HG02763 (cell line): ENCODE results near the gene MAT2A.
"Not testable (repeated sequence)": the region's sequence is repeated elsewhere in the genome, so short reads cannot be mapped to it uniquely, and the experiment has no call there.

Experiments used
- ATAC-seq: cut with Tn5 transposase; IDR thresholded peaks from one replicate; pipeline ENCODE4 v1.9.1; 2021; ENCODE audit warnings: mild to moderate bottlenecking, moderate library complexity; ENCODE audit not compliant: unreplicated experiment

Gene MAT2A

DNA sequence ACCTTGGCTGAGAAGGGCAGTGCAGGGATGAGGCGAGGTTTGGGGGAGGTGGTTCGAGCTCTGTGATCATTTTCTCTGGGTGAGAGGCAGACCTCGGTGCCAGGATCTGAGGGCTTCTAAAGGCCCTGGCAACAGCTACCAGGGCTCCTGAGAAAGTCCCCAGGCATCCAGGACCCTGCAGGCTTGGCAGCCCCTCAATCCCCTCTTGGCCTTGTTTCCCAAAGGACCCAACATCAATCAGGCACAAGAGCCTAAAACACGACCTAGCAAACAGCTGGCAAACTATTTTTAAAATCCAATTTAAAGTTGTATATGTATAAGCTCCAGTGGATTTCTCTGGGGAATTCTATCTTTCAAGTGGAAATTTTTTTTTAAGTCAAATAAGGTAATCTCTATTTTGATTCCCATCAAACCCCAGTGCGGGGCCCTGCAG, 15.0 kb upstream of the MAT2A start:
- no peak for ATAC-seq

DNA sequence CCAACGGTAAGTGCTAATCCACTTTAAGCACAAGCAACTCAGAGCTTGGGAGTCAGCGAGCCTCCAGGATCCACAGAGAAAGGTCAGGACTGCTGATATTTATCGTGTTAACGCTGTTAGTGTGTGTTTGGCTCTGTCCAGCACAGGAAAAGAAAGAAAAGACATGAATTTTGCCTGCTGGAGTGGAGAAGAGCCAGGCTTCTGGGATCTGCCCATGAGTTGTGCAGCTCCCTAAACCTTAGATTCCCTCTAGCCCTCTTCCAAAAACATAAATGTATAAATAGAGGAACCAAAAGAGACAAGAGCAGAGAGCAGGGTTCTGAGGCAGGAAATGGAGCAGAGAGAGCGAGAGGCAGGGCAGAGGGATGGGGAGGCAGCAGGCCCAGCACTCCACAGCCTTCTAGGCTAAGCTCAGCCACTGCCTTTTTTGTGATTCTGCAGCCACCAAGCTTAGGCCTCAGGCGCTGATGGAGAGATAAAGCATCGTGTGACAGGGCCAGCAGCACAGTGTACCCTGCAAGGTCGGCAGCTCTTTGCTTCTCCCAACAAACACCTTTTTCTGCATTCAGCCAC, 14.5 kb upstream of the MAT2A start:
- ATAC-seq, result no peak

GRCh38 chr2:85525029-85525428, 13.9 kb upstream of the MAT2A start:
- no peak for ATAC-seq

DNA sequence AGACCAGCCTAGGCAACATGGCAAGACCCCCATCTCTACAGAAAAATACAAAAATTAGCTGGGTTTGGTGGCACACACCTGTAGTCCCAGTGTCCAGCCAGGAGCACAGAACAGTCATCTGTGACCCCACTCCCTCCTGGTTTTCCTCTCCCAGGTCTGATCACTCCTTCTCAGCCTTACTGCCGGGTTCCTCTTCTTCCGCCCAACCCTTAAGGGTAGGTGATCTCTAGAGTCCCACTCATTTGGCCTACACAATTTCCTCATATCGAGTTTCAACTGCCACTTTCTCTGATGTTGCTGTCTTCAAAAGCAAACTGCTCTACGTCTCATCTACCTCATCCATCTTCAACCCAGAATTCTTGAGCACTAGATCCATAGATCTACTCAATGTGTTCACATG, 13.4 kb upstream of the MAT2A start:
- ATAC-seq, result no peak

DNA sequence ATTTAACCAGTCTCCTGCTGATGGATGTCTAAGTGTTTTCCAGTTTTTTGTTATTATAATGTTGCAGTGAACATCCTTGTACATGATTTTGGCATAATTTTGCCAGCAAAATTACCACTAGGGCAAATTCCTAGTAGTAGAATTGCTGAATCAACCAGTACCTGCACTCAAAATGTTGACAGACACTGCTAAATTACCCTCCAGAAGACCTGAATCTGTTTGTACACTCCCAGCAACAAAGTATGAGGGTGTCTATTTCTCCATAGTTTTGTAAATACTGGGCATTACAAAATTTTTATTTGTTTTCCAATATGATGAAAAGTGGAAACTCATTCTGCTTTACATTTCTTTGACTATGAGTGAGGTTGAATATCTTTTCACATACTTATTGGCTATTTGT, 11.2 kb upstream of the MAT2A start:
- no peak for ATAC-seq

DNA sequence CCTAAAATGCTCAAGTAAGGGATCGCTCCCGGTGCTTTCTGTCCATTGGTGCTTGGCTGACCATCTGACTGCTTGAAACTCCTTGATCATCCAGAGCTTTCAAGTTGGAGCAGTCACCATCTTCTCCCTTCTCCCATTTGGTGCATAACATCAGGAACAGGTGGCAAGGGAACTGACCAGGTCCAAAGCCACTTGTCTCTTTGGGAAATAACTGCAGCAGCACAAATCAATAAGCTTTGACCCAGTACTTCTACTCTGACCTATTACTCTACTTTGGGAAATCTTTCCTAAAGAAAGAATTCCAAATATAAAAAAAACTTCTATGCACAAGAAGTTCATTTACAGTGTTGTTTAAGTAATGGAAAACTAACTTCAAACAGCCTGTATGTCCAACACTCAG, 10.6 kb upstream of the MAT2A start:
- ATAC-seq, result no peak

DNA sequence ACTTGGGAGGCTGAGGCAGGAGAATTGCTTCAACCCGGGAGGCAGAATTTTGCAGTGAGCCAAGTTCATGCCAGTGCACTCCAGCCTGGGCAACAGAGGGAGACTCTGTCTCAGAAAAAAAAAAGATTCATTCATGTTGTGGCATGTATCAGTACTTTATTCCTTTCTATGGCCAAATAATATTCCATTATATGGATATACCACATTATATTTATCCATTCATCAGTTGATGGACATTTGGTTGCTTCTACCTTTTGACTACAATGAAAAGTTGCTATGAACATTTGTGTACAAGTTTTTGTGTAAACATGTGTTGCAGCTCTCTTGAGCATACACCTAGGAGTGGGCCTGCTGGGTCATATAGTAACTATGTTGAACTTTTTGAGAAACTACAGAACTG, 9.2 kb upstream of the MAT2A start:
- no peak for ATAC-seq

DNA sequence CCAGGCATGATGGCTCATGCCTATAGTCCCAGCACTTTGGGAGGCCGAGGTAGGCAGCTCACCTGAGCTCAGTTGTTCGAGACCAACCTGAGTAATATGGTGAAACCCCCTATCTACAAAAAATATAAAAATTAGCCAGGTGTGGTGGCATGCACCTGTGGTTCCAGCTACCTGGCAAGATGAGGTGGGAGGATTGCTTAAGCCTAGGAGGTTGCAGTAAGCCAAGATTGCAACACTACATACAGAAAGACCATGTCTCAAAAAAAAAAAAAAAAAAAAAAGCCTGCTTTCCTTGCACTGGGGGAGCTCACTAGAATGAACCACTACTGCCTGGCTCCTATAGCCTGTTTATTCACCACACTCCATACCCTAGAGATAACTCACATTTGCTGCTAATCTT, 7.4 kb upstream of the MAT2A start:
- no peak for ATAC-seq

- ATAC-seq, result no peak
Observed at GRCh38 chr2:85534099-85534498, 4.9 kb upstream of the MAT2A start.

DNA sequence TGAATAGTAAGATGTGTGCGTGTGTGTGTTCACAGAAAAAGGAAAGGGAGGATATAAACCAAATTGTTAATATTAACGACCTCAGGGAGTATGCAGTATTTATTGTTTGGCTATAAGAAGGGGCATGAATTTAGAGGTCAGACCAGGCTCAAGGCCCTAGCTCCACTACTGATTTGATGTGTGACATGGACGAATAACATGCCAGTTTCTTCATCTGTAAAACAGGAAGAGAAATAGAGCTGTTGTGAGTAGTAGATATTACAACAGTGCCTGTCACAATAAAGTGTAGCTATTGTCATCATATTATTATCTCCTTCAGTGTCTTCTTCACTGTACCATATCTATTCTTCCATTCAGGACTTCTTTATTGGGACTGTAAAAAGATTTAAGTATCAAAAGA, 4.1 kb upstream of the MAT2A start:
- ATAC-seq, result no peak

- ATAC-seq, result no peak
Observed at GRCh38 chr2:85536479-85536878, 2.5 kb upstream of the MAT2A start.

DNA sequence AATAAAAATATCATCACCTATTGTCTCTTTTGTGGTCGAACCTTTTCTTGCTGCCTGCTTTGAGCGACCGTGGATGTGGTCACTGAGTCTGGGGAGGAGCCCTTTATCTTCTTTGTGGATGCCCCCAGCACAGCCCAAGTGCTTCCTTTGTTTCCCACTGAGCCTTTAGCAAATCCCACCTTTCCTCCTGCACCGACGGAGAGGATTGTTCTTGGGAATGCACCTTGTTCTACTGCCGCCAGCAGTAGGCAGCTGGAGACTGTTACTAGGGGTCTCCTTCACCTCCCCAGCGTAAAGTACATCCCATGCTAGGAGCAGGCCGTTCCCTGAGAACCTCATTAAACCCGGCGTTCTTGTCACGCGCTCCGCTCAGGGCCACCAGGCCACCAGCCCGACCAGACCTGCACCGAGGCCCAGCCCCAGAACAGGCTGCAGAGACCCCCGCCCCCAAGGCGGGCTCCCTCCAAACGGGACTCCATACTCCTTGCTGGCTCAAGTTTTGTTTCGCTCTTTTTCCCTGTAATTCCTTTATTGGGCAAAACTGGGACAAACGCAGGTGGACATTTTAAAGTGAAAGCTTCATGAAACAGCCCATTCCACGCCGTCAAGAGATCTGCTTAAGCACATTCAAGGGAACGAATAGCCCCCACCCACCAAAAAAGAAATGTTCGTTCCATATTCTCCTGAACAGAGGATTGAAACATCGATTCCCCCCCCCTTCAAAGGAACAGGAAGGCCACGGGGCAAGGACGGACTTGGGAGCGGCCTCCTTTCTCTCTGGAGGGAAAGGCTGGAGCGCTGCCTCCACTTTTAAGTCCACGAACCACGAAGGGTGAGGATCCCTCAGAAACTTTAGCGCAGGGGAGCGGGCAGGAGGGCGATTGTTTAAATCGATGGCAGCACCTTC, 1.1 kb upstream of the MAT2A start:
- no peak for ATAC-seq

DNA sequence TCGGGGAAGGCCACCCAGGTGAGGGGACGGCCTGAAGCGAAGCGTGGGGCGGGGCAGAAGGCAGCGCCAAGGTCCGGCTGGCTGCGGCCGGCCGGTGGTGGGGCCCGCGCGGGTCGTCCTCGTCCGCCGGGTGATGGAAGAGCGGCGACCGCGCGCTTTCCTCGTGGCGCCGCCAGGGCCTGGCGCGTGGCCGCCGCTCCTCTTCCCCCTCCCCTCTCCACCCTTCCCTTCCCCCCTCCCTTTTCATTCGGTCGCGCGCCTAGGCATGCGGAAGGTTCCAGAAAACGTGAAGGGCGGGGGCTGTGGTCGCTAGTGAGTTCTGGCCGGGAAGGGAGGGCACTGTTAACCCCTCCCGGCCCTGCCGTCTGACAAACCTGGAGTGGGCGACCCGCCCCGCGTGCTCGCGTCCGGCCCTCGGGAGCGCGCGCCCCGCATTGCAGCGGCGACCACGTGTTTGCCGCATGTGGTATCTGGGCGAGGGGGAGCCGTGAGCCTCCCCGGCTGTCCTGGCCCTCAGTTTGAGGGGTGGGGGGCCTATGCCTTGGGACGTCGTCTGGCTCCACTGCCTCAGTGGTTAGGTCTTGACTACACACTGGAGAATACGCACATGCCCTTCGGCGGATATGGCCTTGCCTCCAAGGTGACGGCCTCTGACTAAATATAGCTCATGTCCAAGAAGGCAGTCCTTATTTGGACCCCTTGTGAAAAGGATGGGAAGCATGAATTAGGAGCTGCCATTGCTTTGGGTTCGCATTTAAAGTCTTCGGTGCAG, 579 bp downstream of the MAT2A start:
- peak; percentile 30 for ATAC-seq

- ATAC-seq, result no peak
Observed at GRCh38 chr2:85540133-85540648, 1.2 kb downstream of the MAT2A start.

- ATAC-seq, result no peak
Observed at GRCh38 chr2:85541262-85541661, 2.3 kb downstream of the MAT2A start.

- ATAC-seq, result no peak
Observed at GRCh38 chr2:85541753-85542457, 2.9 kb downstream of the MAT2A start.

DNA sequence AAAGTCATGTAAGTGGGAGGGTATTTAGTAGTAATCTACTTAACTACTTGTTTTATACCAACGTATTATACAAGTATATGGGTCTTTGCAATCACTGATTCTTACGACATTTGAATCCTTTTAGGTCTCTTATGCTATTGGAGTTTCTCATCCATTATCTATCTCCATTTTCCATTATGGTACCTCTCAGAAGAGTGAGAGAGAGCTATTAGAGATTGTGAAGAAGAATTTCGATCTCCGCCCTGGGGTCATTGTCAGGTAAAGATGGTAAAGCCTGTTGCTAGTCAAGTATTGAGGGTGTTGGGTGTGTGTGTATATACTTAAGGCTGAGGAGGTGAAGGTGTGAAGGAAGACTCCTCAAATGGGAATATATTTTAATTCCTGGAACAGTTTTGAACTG, 3.8 kb downstream of the MAT2A start:
- no peak for ATAC-seq

GRCh38 chr2:85544254-85544691, 5.3 kb downstream of the MAT2A start:
- ATAC-seq, result not testable (repeated sequence)

GRCh38 chr2:85544915-85545779, 6.2 kb downstream of the MAT2A start:
- not testable (repeated sequence) for ATAC-seq

GRCh38 chr2:85545780-85546240, 6.8 kb downstream of the MAT2A start:
- ATAC-seq, result no peak
